Stimulated activated CD4-positive, alpha-beta T cell treated with anti-CD3 and anti-CD28 coated beads, Interleukin-1b, Interleukin-23, amount 100 ng/mL, for 48 hours (primary cell): ENCODE data around the gene KCTD12.
A peak's percentile ranks its signal among the peaks of the same experiment; 100 is the strongest.

Experiments used
- DNase-seq: peaks from one replicate; pipeline ENCODE4 v3.0.0-alpha.2; 2020

KCTD12 gene

GRCh38 chr13:76886005-76886291, 257 bp downstream of the KCTD12 start:
- DNase-seq = no peak

GRCh38 chr13:76885203-76886004, 801 bp downstream of the KCTD12 start:
- peak; percentile 49 for DNase-seq

GRCh38 chr13:76884907-76885202, 1.4 kb downstream of the KCTD12 start:
- DNase-seq = no peak

- peak; percentile 22 for DNase-seq
These were observed 1.9 kb downstream of the KCTD12 start for GRCh38 chr13:76884186-76884906.

- no peak for DNase-seq
These were observed 3.0 kb downstream of the KCTD12 start for GRCh38 chr13:76883236-76883635.

- DNase-seq = no peak
These were observed 3.8 kb downstream of the KCTD12 start for GRCh38 chr13:76882431-76882830.

- DNase-seq = no peak
These were observed 6.3 kb downstream of the KCTD12 start for GRCh38 chr13:76879883-76880270.

GRCh38 chr13:76879203-76879882, 6.9 kb downstream of the KCTD12 start:
- peak; percentile 69 for DNase-seq

GRCh38 chr13:76878043-76878442, 8.2 kb downstream of the KCTD12 start:
- no peak for DNase-seq

- DNase-seq = no peak
These were observed 10.9 kb downstream of the KCTD12 start for GRCh38 chr13:76875271-76875815.

- DNase-seq = no peak
These were observed 11.7 kb downstream of the KCTD12 start for GRCh38 chr13:76874479-76874878.

- no peak for DNase-seq
These were observed 12.8 kb downstream of the KCTD12 start for GRCh38 chr13:76873445-76873844.

GRCh38 chr13:76872675-76873074, 13.5 kb downstream of the KCTD12 start:
- DNase-seq = no peak

GRCh38 chr13:76871432-76871831, 14.8 kb downstream of the KCTD12 start:
- no peak for DNase-seq

GRCh38 chr13:76868371-76868770, 17.8 kb downstream of the KCTD12 start:
- no peak for DNase-seq

GRCh38 chr13:76865996-76866503, 20.2 kb downstream of the KCTD12 start:
- DNase-seq = no peak

- no peak for DNase-seq
These were observed 21.1 kb downstream of the KCTD12 start for GRCh38 chr13:76865109-76865508.

- no peak for DNase-seq
These were observed 21.9 kb downstream of the KCTD12 start for GRCh38 chr13:76864259-76864658.

GRCh38 chr13:76863022-76863421, 23.2 kb downstream of the KCTD12 start:
- no peak for DNase-seq

- DNase-seq = no peak
These were observed 24.3 kb downstream of the KCTD12 start for GRCh38 chr13:76861859-76862258.

GRCh38 chr13:76860706-76861105, 25.5 kb downstream of the KCTD12 start:
- no peak for DNase-seq

- DNase-seq = no peak
These were observed 31.3 kb downstream of the KCTD12 start for GRCh38 chr13:76854894-76855293.

- no peak for DNase-seq
These were observed 32.1 kb downstream of the KCTD12 start for GRCh38 chr13:76853921-76854608.
